AG04449 (cell line): Measurements from ENCODE around the gene PPP2R2C.

ENCODE experiments used
- CTCF ChIA-PET: fragments of 350-600 bp; formaldehyde crosslinking; extraction: SDS; loops from one replicate; lab custom pipeline; 2021; ENCODE audit warnings: antibody characterized with exemption; lab: Yijun Ruan, JAX
- POLR2A ChIA-PET: fragments of 400-600, 350-600 bp; formaldehyde crosslinking; extraction: SDS; loops from one replicate; lab custom pipeline; 2020; ENCODE audit warnings: antibody characterized with exemption, inconsistent platforms; lab: Yijun Ruan, JAX
- DNase-seq: peaks from one replicate; pipeline ENCODE4 v3.0.0-alpha.2; 2010; ENCODE audit warnings: low read depth, low spot score
- H3K4me3 ChIP-seq: 2 replicates; pipeline ENCODE4 v1.5.1; 2011; ENCODE audit warnings: low read depth, mild to moderate bottlenecking, control low read depth, low read length
- CTCF ChIP-seq: IDR thresholded peaks from one replicate; pipeline ENCODE4 v1.5.1; 2011; ENCODE audit warnings: mild to moderate bottlenecking, moderate library complexity, low read length, control low read depth, inconsistent platforms; ENCODE audit not compliant: insufficient read depth; ENCODE audit errors: missing control alignments

Gene PPP2R2C

GRCh38 chr4:6471307-6472007, 957 bp downstream of the PPP2R2C start:
- TF ChIP-seq CTCF = no peak
- H3K4me3 ChIP-seq = no peak overlapping the region
- no peak for DNase-seq
- ChIA-PET CTCF (no interaction called here), POLR2A (no interaction called here)

GRCh38 chr4:6470502-6471306, 1.7 kb downstream of the PPP2R2C start:
- CTCF ChIA-PET = no interaction called here
- H3K4me3 ChIP-seq = peak overlapping the region; percentile 36

GRCh38 chr4:6469898-6470501, 2.4 kb downstream of the PPP2R2C start:
- no peak for TF ChIP-seq CTCF
- ChIA-PET CTCF (no interaction called here), POLR2A (no interaction called here)
- H3K4me3 ChIP-seq = no peak overlapping the region
- DNase-seq = no peak

More at GRCh38 chr4:6470502-6471306, 1.7 kb downstream of the PPP2R2C start:
- no peak for DNase-seq
- POLR2A ChIA-PET = no interaction called here
- no peak for TF ChIP-seq CTCF

- DNase-seq = no peak
- TF ChIP-seq CTCF = no peak
- POLR2A ChIA-PET = no interaction called here
- CTCF ChIA-PET = no interaction called here
- H3K4me3 ChIP-seq = no peak overlapping the region
Measured at GRCh38 chr4:6469144-6469543, 3.3 kb downstream of the PPP2R2C start.

GRCh38 chr4:6468376-6468775, 4.0 kb downstream of the PPP2R2C start:
- ChIA-PET POLR2A (no interaction called here), CTCF (no interaction called here)
- no peak for DNase-seq
- no peak overlapping the region for H3K4me3 ChIP-seq
- no peak for TF ChIP-seq CTCF

- no peak overlapping the region for H3K4me3 ChIP-seq
- TF ChIP-seq CTCF = no peak
- no peak for DNase-seq
- ChIA-PET POLR2A (no interaction called here), CTCF (no interaction called here)
Measured at GRCh38 chr4:6467600-6467999, 4.8 kb downstream of the PPP2R2C start.
